WERI-Rb-1 (cell line): Measurements from ENCODE around the gene TBCD.

Experiments used
- DNase-seq: peaks from one replicate; pipeline ENCODE4 v3.0.0-alpha.2; 2020
- H3K27ac ChIP-seq: fragments of 250-450 bp; sonication (Bioruptor Pico); 2 replicates; pipeline ENCODE4 v1.5.1; 2020; ENCODE audit warnings: mild to moderate bottlenecking, moderate library complexity
- H3K27me3 ChIP-seq: fragments of 250-450 bp; sonication (Bioruptor Pico); 2 replicates; pipeline ENCODE4 v1.5.1; 2021; ENCODE audit warnings: mild to moderate bottlenecking, low read depth, moderate library complexity; ENCODE audit not compliant: insufficient read depth, severe bottlenecking
- H3K36me3 ChIP-seq: fragments of 250-450 bp; sonication (Bioruptor Pico); 2 replicates; pipeline ENCODE4 v1.5.1; 2020; ENCODE audit warnings: mild to moderate bottlenecking, moderate library complexity
- H3K4me3 ChIP-seq: 2 replicates; pipeline ENCODE4 v1.5.1; 2011; ENCODE audit warnings: low read depth, mild to moderate bottlenecking, control low read depth, low read length
- H3K9me3 ChIP-seq: fragments of 250-450 bp; sonication (Bioruptor Pico); 2 replicates; pipeline ENCODE4 v1.5.1; 2021; ENCODE audit warnings: mild to moderate bottlenecking, moderate library complexity; ENCODE audit not compliant: severe bottlenecking
- TF ChIP-seq, protein P1 (sequence below): IDR thresholded peaks from 2 replicates; pipeline ENCODE4 v1.5.1; 2011; ENCODE audit warnings: low read depth, mild to moderate bottlenecking, control low read depth, inconsistent platforms, low read length

The TBCD gene

DNA sequence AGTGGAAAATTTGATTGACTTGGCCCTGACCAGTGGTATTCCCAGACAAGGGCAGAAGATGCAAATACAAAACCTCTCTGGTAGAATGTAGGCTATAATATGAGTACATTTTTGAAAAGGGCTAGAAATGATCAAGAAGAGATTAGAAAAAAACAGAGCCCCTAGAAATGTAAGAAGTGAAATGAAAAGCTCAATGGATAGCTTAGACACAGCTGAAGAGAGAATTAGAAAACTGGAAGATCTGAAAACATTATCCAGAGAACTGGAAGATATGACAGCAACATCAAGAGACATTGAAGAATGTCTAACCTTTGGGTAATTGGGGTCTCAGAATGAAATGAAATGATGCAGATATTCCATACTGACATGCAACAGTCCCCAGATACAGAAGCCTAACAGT, 193.1 kb downstream of the TBCD start:
- H3K36me3 ChIP-seq: peaks cover 82% of the 10 kb centered on the region
- no peak overlapping the region for H3K4me3 ChIP-seq
- TF ChIP-seq, protein P1, sequence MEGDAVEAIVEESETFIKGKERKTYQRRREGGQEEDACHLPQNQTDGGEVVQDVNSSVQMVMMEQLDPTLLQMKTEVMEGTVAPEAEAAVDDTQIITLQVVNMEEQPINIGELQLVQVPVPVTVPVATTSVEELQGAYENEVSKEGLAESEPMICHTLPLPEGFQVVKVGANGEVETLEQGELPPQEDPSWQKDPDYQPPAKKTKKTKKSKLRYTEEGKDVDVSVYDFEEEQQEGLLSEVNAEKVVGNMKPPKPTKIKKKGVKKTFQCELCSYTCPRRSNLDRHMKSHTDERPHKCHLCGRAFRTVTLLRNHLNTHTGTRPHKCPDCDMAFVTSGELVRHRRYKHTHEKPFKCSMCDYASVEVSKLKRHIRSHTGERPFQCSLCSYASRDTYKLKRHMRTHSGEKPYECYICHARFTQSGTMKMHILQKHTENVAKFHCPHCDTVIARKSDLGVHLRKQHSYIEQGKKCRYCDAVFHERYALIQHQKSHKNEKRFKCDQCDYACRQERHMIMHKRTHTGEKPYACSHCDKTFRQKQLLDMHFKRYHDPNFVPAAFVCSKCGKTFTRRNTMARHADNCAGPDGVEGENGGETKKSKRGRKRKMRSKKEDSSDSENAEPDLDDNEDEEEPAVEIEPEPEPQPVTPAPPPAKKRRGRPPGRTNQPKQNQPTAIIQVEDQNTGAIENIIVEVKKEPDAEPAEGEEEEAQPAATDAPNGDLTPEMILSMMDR: no peak
- H3K27me3 ChIP-seq: no peaks in the 10 kb centered on the region
- H3K27ac ChIP-seq: no peak overlapping the region
- no peak for DNase-seq
- H3K9me3 ChIP-seq: peaks cover 72% of the 10 kb centered on the region

GRCh38 chr17:82946081-82946480, 194.2 kb downstream of the TBCD start:
- TF ChIP-seq, protein P1: no peak

DNA sequence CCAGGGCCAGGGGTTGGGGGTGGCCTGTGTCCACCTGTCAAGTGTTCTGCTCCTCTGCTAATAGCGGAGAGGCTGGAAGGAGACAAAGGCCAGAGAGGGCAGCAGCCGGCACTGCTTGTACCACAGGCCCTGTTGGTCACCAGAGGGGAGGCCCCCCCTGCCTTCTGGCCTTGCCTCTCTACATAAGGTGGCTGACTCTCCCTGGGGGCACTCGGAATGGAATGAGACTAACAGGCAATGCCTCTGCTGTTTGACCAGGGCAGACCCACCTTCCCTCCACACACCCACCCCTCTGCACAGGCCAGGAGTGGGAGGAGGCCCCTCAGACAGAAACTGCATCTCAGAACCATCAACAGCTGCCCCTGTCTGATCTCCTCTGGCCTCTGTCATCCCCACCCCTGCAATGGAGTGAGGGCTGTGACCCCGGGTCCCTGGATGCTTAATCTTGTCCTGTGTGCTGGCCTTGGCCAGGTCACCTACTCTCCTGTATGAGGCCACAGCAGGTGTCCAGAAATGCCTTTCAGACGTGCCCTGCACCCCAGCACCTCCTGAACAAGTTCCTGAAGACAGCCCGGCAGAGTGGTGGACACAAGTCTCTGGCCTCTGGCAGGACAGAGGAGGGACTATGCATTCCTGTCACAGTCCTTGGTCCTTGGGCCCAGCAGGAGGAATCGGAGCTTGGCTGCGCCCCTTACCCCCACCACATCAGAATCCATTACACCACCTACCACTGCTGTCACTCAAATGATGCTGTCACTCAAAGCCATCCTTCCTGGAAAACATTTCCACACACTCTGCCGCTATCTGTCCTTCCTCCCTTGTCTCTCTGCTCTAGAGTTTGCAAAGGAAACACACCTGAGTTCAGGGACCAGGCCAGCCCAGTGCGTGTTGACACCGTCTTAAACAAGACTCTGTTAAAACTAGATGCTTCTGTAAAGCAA, 195.5 kb downstream of the TBCD start:
- TF ChIP-seq, protein P1: no peak
- DNase-seq: no peak
- Histone ChIP-seq H3K27me3 (no peaks in the 10 kb centered on the region), H3K4me3 (no peak overlapping the region), H3K27ac (no peak overlapping the region), H3K9me3 (peaks cover 92% of the 10 kb centered on the region), H3K36me3 (peaks cover 73% of the 10 kb centered on the region)

More at GRCh38 chr17:82946081-82946480, 194.2 kb downstream of the TBCD start:
- Histone ChIP-seq H3K27ac (no peak overlapping the region), H3K27me3 (no peaks in the 10 kb centered on the region), H3K36me3 (peaks cover 82% of the 10 kb centered on the region), H3K4me3 (no peak overlapping the region), H3K9me3 (peaks cover 80% of the 10 kb centered on the region)
- no peak for DNase-seq

- no peak for DNase-seq
- TF ChIP-seq, protein P1: no peak
- Histone ChIP-seq H3K9me3 (peaks cover 97% of the 10 kb centered on the region), H3K36me3 (peaks cover 65% of the 10 kb centered on the region), H3K4me3 (no peak overlapping the region), H3K27me3 (no peaks in the 10 kb centered on the region), H3K27ac (no peak overlapping the region)
Measured at GRCh38 chr17:82948081-82948511, 196.2 kb downstream of the TBCD start.

DNA sequence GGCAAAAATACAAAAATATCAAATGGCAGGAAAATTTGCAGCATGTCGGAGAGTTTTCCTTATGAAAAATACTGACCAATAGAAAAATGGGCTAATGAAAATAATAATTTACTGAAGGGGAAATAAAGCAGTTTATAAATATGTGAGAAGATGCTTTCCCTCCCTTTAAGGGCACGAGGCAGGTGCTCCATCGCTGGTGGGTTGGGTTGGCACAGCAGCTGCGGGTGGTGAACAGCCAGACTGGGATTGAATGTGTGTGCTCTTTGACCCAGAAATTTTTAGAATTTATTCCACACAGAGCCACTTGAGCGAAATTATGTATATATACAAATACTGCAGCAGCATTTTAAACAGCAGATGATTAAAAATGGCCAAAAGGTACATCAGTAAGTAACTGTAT, 197.1 kb downstream of the TBCD start:
- TF ChIP-seq, protein P1: no peak
- Histone ChIP-seq H3K27ac (no peak overlapping the region), H3K4me3 (no peak overlapping the region), H3K9me3 (peaks cover 97% of the 10 kb centered on the region), H3K27me3 (no peaks in the 10 kb centered on the region), H3K36me3 (peaks cover 56% of the 10 kb centered on the region)
- no peak for DNase-seq

GRCh38 chr17:82949361-82949760, 197.5 kb downstream of the TBCD start:
- no peak for DNase-seq
- Histone ChIP-seq H3K36me3 (peaks cover 52% of the 10 kb centered on the region), H3K27ac (no peak overlapping the region), H3K27me3 (no peaks in the 10 kb centered on the region), H3K9me3 (peaks cover 97% of the 10 kb centered on the region), H3K4me3 (no peak overlapping the region)
- TF ChIP-seq, protein P1: no peak
